ENCODE data around the gene HOGA1. TPM values are rescaled to one million over a fixed set of nuclear protein-coding genes. Genes with fewer than 3 reads are reported as not detected.

HOGA1 gene
- total and polyA plus RNA-seq, 4 experiments from 2014 or later: not detected

DNA sequence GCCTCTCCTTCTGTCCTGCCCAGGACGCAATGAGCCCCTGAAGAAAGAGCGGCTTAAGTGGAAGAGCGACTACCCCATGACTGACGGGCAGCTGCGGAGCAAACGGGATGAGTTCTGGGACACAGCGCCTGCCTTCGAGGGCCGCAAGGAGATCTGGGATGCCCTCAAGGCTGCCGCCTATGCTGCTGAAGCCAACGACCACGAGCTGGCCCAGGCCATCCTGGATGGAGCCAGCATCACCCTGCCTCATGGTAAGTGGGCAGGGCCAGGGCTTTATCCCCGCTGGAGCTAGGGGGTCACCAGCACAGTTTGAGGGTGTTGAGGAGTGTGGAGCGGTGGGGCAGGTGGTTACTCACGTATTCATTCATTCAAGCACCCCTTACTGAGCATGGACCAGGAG lies 16.3 kb upstream of the HOGA1 start:
- Mint-ChIP-seq H3K27me3 (no peaks in the 10 kb centered on the region), H3K4me1 (no peaks in the 10 kb centered on the region), H3K27ac (no peak overlapping the region), H3K9me3 (no peaks in the 10 kb centered on the region), H3K36me3 (no peaks in the 10 kb centered on the region), H3K4me3 (no peak overlapping the region)
- CTCF ChIA-PET (ENCODE audit: partially characterized antibody): no interaction called here
- Histone ChIP-seq H3K27me3 (ENCODE audit: insufficient read depth, low read length) (no peaks in the 10 kb centered on the region), H3K4me3 (ENCODE audit: low read length in 2 of 2) (no peak overlapping the region), H3K4me1 (ENCODE audit: insufficient read depth, low read length) (no peaks in the 10 kb centered on the region), H3K36me3 (ENCODE audit: insufficient read depth, low read length) (no peaks in the 10 kb centered on the region), H3K9me3 (ENCODE audit: control insufficient read depth in 1 of 2, low read length in 2 of 2) (no peaks in the 10 kb centered on the region), H3K27ac (ENCODE audit: low read depth, low read length) (no peak overlapping the region)
- POLR2A ChIA-PET (ENCODE audit: partially characterized antibody): no interaction called here
- intact Hi-C loops (cut with micrococcal nuclease): no loop called here
- no peak for DNase-seq

DNA sequence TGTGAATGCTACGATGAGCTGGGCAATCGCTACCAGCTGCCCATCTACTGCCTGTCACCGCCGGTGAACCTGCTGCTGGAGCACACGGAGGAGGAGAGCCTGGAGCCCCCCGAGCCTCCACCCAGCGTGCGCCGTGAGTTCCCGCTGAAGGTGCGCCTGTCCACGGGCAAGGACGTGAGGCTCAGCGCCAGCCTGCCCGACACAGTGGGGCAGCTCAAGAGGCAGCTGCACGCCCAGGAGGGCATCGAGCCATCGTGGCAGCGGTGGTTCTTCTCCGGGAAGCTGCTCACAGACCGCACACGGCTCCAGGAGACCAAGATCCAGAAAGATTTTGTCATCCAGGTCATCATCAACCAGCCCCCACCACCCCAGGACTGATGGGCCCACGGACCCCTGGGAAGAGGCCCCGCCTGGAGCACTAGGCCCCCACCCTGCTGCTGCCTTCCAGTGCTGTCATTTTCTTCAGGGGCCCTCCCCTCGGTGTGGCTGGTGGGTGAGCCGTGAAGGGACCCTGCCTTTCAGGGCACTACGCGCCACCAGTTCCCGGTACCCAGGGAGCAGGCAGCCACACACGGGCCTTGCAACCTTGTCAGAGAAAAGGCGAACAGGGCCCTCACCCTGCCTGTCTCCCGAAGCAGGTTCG lies 13.9 kb upstream of the HOGA1 start:
- intact Hi-C loops (cut with micrococcal nuclease): no loop called here
- Mint-ChIP-seq H3K36me3 (no peaks in the 10 kb centered on the region), H3K9me3 (no peaks in the 10 kb centered on the region), H3K27me3 (no peaks in the 10 kb centered on the region), H3K27ac (no peak overlapping the region), H3K4me3 (no peak overlapping the region), H3K4me1 (no peaks in the 10 kb centered on the region)
- CTCF ChIA-PET (ENCODE audit: partially characterized antibody): interaction anchor here (1.2 kb wide), 1 partner anchor 11 kb away, joined by 3 read pairs; no protein-coding TSS in a partner anchor
- no peaks in the 10 kb centered on the region for H3K4me1 ChIP-seq (ENCODE audit: insufficient read depth, low read length)
- POLR2A ChIA-PET (ENCODE audit: partially characterized antibody): no interaction called here
- no peaks in the 10 kb centered on the region for H3K9me3 ChIP-seq (ENCODE audit: control insufficient read depth in 1 of 2, low read length in 2 of 2)
- no peaks in the 10 kb centered on the region for H3K27me3 ChIP-seq (ENCODE audit: insufficient read depth, low read length)
- no peak for DNase-seq
- no peak overlapping the region for H3K27ac ChIP-seq (ENCODE audit: low read depth, low read length)
- H3K36me3 ChIP-seq (ENCODE audit: insufficient read depth, low read length): no peaks in the 10 kb centered on the region
- H3K4me3 ChIP-seq (ENCODE audit: low read length in 2 of 2): no peak overlapping the region

- H3K9me3 Mint-ChIP-seq: no peaks in the 10 kb centered on the region
- H3K4me3 Mint-ChIP-seq: no peak overlapping the region
- Histone ChIP-seq H3K9me3 (ENCODE audit: control insufficient read depth in 1 of 2, low read length in 2 of 2) (no peaks in the 10 kb centered on the region), H3K36me3 (ENCODE audit: insufficient read depth, low read length) (no peaks in the 10 kb centered on the region), H3K27ac (ENCODE audit: low read depth, low read length) (no peak overlapping the region), H3K4me1 (ENCODE audit: insufficient read depth, low read length) (no peaks in the 10 kb centered on the region), H3K27me3 (ENCODE audit: insufficient read depth, low read length) (no peaks in the 10 kb centered on the region), H3K4me3 (ENCODE audit: low read length in 2 of 2) (no peak overlapping the region)
- H3K27me3 Mint-ChIP-seq: no peaks in the 10 kb centered on the region
- POLR2A ChIA-PET (ENCODE audit: partially characterized antibody): no interaction called here
- no peaks in the 10 kb centered on the region for H3K4me1 Mint-ChIP-seq
- CTCF ChIA-PET (ENCODE audit: partially characterized antibody): interaction anchor here (0.6 to 1.5 kb wide), 4 partner anchors 37 to 178 kb away, joined by 3 read pairs; no protein-coding TSS in a partner anchor
- no peak overlapping the region for H3K27ac Mint-ChIP-seq
- H3K36me3 Mint-ChIP-seq: no peaks in the 10 kb centered on the region
- intact Hi-C loops (cut with micrococcal nuclease): no loop called here
- no peak for DNase-seq
Measured at GRCh38 chr10:97570789-97571471, 13.3 kb upstream of the HOGA1 start.

DNA sequence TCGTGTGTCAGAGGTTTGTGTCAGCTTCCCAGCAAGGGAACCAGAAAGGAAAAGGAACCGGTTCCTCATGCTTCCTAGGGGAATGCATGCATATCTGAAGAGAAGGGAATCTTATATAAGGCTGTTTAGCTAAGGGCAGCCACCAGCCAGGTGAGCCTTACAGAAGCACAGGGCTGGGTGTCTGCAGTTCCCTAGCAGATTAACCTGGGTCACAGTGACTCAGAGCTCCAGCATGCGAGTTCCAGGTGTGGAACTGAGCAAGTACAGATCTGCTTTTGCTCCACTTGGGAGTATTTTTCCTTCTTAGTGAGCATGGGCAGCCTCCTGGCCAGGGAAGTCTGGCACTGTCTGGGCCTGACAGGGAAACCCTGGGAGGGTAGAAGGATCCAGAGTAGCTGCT lies 12.6 kb upstream of the HOGA1 start:
- H3K36me3 ChIP-seq (ENCODE audit: insufficient read depth, low read length): no peaks in the 10 kb centered on the region
- no peaks in the 10 kb centered on the region for H3K4me1 ChIP-seq (ENCODE audit: insufficient read depth, low read length)
- H3K4me3 Mint-ChIP-seq: no peak overlapping the region
- no peak for DNase-seq
- ChIA-PET POLR2A (ENCODE audit: partially characterized antibody) (no interaction called here), CTCF (ENCODE audit: partially characterized antibody) (interaction anchor here (0.6 to 1.5 kb wide), 8 partner anchors 17 to 177 kb away, joined by 3 to 4 read pairs (median 3); no protein-coding TSS in a partner anchor)
- no peak overlapping the region for H3K27ac ChIP-seq (ENCODE audit: low read depth, low read length)
- H3K27me3 Mint-ChIP-seq: no peaks in the 10 kb centered on the region
- H3K9me3 Mint-ChIP-seq: no peaks in the 10 kb centered on the region
- no peak overlapping the region for H3K4me3 ChIP-seq (ENCODE audit: low read length in 2 of 2)
- intact Hi-C loops (cut with micrococcal nuclease): no loop called here
- no peaks in the 10 kb centered on the region for H3K36me3 Mint-ChIP-seq
- H3K27ac Mint-ChIP-seq: no peak overlapping the region
- H3K9me3 ChIP-seq (ENCODE audit: control insufficient read depth in 1 of 2, low read length in 2 of 2): no peaks in the 10 kb centered on the region
- no peaks in the 10 kb centered on the region for H3K4me1 Mint-ChIP-seq
- no peaks in the 10 kb centered on the region for H3K27me3 ChIP-seq (ENCODE audit: insufficient read depth, low read length)

- ChIA-PET CTCF (ENCODE audit: partially characterized antibody) (interaction anchor here (0.8 to 1.5 kb wide), 8 partner anchors 18 to 176 kb away, joined by 3 to 4 read pairs (median 3); no protein-coding TSS in a partner anchor), POLR2A (ENCODE audit: partially characterized antibody) (no interaction called here)
- no peaks in the 10 kb centered on the region for H3K9me3 ChIP-seq (ENCODE audit: control insufficient read depth in 1 of 2, low read length in 2 of 2)
- Mint-ChIP-seq H3K4me1 (no peaks in the 10 kb centered on the region), H3K27ac (no peak within 1 kb of the TSS), H3K27me3 (no peaks in the 10 kb centered on the region), H3K36me3 (no peaks in the 10 kb centered on the region), H3K4me3 (no peak within 1 kb of the TSS), H3K9me3 (no peaks in the 10 kb centered on the region)
- no peaks in the 10 kb centered on the region for H3K36me3 ChIP-seq (ENCODE audit: insufficient read depth, low read length)
- H3K27ac ChIP-seq (ENCODE audit: low read depth, low read length): no peak within 1 kb of the TSS
- H3K27me3 ChIP-seq (ENCODE audit: insufficient read depth, low read length): no peaks in the 10 kb centered on the region
- intact Hi-C loops (cut with micrococcal nuclease): no loop called here
- no peaks in the 10 kb centered on the region for H3K4me1 ChIP-seq (ENCODE audit: insufficient read depth, low read length)
- peak in 4 of 5 donors; percentile 21 to 31 (median 22) for DNase-seq
- H3K4me3 ChIP-seq (ENCODE audit: low read length in 2 of 2): no peak within 1 kb of the TSS
Measured at GRCh38 chr10:97572214-97572989, 11.8 kb upstream of the HOGA1 start, which contains the start of gene ANKRD2. TSS of gene ANKRD2 (plus strand) at chr10:97572779. CDS start at chr10:97572789, 10 bp downstream.

GRCh38 chr10:97573021-97573420 lies 11.2 kb upstream of the HOGA1 start:
- no peak overlapping the region for H3K4me3 ChIP-seq (ENCODE audit: low read length in 2 of 2)
- no peak overlapping the region for H3K27ac Mint-ChIP-seq
- H3K4me1 Mint-ChIP-seq: no peaks in the 10 kb centered on the region
- intact Hi-C loops (cut with micrococcal nuclease): no loop called here
- ChIA-PET CTCF (ENCODE audit: partially characterized antibody) (interaction anchor here (0.9 to 1.3 kb wide), 2 partner anchors 69 to 159 kb away, joined by 3 read pairs; no protein-coding TSS in a partner anchor), POLR2A (ENCODE audit: partially characterized antibody) (no interaction called here)
- no peak for DNase-seq
- no peak overlapping the region for H3K4me3 Mint-ChIP-seq
- no peak overlapping the region for H3K27ac ChIP-seq (ENCODE audit: low read depth, low read length)
- no peaks in the 10 kb centered on the region for H3K4me1 ChIP-seq (ENCODE audit: insufficient read depth, low read length)
- no peaks in the 10 kb centered on the region for H3K9me3 ChIP-seq (ENCODE audit: control insufficient read depth in 1 of 2, low read length in 2 of 2)
- no peaks in the 10 kb centered on the region for H3K36me3 Mint-ChIP-seq
- H3K9me3 Mint-ChIP-seq: no peaks in the 10 kb centered on the region
- no peaks in the 10 kb centered on the region for H3K27me3 ChIP-seq (ENCODE audit: insufficient read depth, low read length)
- H3K27me3 Mint-ChIP-seq: no peaks in the 10 kb centered on the region
- no peaks in the 10 kb centered on the region for H3K36me3 ChIP-seq (ENCODE audit: insufficient read depth, low read length)

DNA sequence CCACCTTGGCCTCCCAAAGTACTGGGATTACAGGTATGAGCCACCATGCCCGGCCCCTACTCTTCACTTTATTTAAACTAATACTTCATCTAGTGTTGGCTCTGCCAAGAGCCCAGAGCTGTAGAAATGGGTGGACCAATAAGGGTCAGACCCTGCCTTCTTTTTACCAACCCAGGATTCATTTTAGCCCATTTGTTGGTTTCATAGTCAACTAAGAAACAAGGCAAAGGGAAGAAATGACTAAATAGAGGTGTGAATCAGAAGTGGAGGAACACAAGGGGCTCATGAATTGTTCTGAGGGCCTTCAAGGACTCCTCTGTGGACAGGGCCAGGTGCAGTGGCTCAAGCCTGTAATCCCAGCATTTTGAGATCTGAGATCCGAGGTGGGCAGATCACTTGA lies 10.5 kb upstream of the HOGA1 start:
- no peaks in the 10 kb centered on the region for H3K36me3 Mint-ChIP-seq
- ChIA-PET CTCF (ENCODE audit: partially characterized antibody) (interaction anchor here (0.9 to 1.3 kb wide), 2 partner anchors 12 to 68 kb away, joined by 3 to 4 read pairs; no protein-coding TSS in a partner anchor), POLR2A (ENCODE audit: partially characterized antibody) (no interaction called here)
- H3K4me1 Mint-ChIP-seq: no peaks in the 10 kb centered on the region
- H3K4me3 Mint-ChIP-seq: no peak overlapping the region
- Histone ChIP-seq H3K9me3 (ENCODE audit: control insufficient read depth in 1 of 2, low read length in 2 of 2) (no peaks in the 10 kb centered on the region), H3K27ac (ENCODE audit: low read depth, low read length) (no peak overlapping the region), H3K27me3 (ENCODE audit: insufficient read depth, low read length) (no peaks in the 10 kb centered on the region), H3K4me1 (ENCODE audit: insufficient read depth, low read length) (no peaks in the 10 kb centered on the region), H3K36me3 (ENCODE audit: insufficient read depth, low read length) (no peaks in the 10 kb centered on the region), H3K4me3 (ENCODE audit: low read length in 2 of 2) (no peak overlapping the region)
- no peaks in the 10 kb centered on the region for H3K9me3 Mint-ChIP-seq
- peaks cover 0 to 2% of the 10 kb centered on the region in 2 donors for H3K27me3 Mint-ChIP-seq
- H3K27ac Mint-ChIP-seq: no peak overlapping the region
- DNase-seq: no peak
- intact Hi-C loops (cut with micrococcal nuclease): no loop called here

Data from CD4-positive, alpha-beta memory T cell (primary cell).